Tibial nerve (tissue), 4 donors: Measurements from ENCODE around the gene TTC33. TPM values are rescaled to one million over a fixed set of nuclear protein-coding genes. Genes with fewer than 3 reads are reported as not detected.
"Not testable (repeated sequence)": the region's sequence is repeated elsewhere in the genome, so short reads cannot be mapped to it uniquely, and the experiment has no call there.

Source experiments
- DNase-seq, 2 donors: peaks; one replicate each; pipeline ENCODE4 v3.0.0-alpha.2; 2019; ENCODE audit warnings: low spot score in 2 of 2
- H3K27ac ChIP-seq, 4 donors: fragments of 200-600 bp; sonication (generic) in 3 of 4; one replicate each; pipeline ENCODE4 v1.5.1; 2017 to 2019; ENCODE audit warnings: mild to moderate bottlenecking in 1 of 4
- H3K27me3 ChIP-seq, 2 donors: fragments of 200-600 bp; sonication (generic) in 1 of 2; one replicate each; pipeline versions ENCODE4 v1.5.1 to v1.6.0; 2017 to 2019
- H3K36me3 ChIP-seq, 3 donors: fragments of 200-600 bp; sonication (generic); one replicate each; pipeline ENCODE4 v1.5.1; 2018 to 2019
- H3K4me1 ChIP-seq, 4 donors: fragments of 200-600 bp; sonication (generic) in 3 of 4; one replicate each; pipeline ENCODE4 v1.5.1; 2017 to 2019
- H3K4me3 ChIP-seq, 4 donors: fragments of 200-600 bp; sonication (generic) in 3 of 4; one replicate each; pipeline ENCODE4 v1.5.1; 2017 to 2019; ENCODE audit warnings: mild to moderate bottlenecking in 1 of 4, moderate library complexity in 1 of 4
- H3K9me3 ChIP-seq, 4 donors: fragments of 200-600 bp; sonication (generic) in 3 of 4; one replicate each; pipeline ENCODE4 v1.5.1; 2017 to 2019
- EP300 ChIP-seq, 2 donors: sonication (generic); formaldehyde crosslinking; IDR thresholded peaks; one replicate each; pipeline ENCODE4 v1.6.1; 2017; ENCODE audit warnings: antibody characterized with exemption in 2 of 2, mild to moderate bottlenecking in 1 of 2
- POLR2A ChIP-seq, 2 donors: fragments of 450-650 bp; IDR thresholded peaks; one replicate each; pipeline ENCODE4 v1.6.1; 2017; ENCODE audit warnings: antibody characterized with exemption in 2 of 2, mild to moderate bottlenecking in 2 of 2, moderate library complexity in 2 of 2
- WGBS, 2 donors: methylation state at CpG; one replicate each; pipeline ENCODE4 v1.1.5; 2018; 5-methylcytosine and 5-hydroxymethylcytosine counted together
- total RNA-seq, 4 donors: library from RNA; depleted of rRNA; stranded (reverse); fragments of >200 nt; gene quantifications; one replicate each; pipeline ENCODE4 v1.1.0, GENCODE V29; 2016
- TF ChIP-seq, protein P1 (sequence below), 5 experiments: fragments of 200-600 bp in 3 of 5; fragments of 450-650 bp in 2 of 5; sonication (generic) in 3 of 5; IDR thresholded peaks; one replicate each; pipeline ENCODE4 v1.5.1; 2016 to 2019; ENCODE audit warnings: antibody characterized with exemption in 5 of 5, mild to moderate bottlenecking in 3 of 5, moderate library complexity in 2 of 5

Gene TTC33
- total RNA-seq, 4 donors from 2014 or later: 11.4 to 27.1 (median 19.9) TPM

DNA sequence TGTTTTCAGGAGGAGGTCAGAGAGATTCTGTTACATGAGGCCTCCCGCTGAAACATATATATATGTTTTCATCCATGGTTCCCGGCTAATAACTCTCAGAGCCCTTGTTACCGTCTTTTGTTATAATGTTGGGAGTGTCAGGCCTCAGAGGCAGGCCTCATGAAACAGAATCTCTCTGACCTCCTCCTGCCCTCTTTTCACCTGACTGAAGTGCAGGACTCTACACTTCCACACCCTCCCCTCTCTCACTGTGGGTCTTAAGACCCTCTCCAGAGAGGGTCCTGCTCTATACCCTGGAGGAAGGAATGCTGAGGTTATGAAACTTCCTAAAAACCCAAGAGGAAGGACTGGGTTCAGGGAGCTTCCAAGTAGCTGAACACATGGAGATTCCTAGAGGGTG, 104.6 kb downstream of the TTC33 start:
- no peak overlapping the region for H3K4me3 ChIP-seq
- H3K36me3 ChIP-seq: no peaks in the 10 kb centered on the region
- no peaks in the 10 kb centered on the region for H3K27me3 ChIP-seq
- H3K27ac ChIP-seq: no peak overlapping the region
- H3K9me3 ChIP-seq: no peaks in the 10 kb centered on the region
- 89 to 97% methylated on average over 3 of the region's 3 CpGs for WGBS, 2 donors
- DNase-seq: no peak
- TF ChIP-seq POLR2A (IDR thresholded peaks at IDR 0.05): no peak
- no peak for TF ChIP-seq EP300 (IDR thresholded peaks at IDR 0.05)
- TF ChIP-seq, protein P1, sequence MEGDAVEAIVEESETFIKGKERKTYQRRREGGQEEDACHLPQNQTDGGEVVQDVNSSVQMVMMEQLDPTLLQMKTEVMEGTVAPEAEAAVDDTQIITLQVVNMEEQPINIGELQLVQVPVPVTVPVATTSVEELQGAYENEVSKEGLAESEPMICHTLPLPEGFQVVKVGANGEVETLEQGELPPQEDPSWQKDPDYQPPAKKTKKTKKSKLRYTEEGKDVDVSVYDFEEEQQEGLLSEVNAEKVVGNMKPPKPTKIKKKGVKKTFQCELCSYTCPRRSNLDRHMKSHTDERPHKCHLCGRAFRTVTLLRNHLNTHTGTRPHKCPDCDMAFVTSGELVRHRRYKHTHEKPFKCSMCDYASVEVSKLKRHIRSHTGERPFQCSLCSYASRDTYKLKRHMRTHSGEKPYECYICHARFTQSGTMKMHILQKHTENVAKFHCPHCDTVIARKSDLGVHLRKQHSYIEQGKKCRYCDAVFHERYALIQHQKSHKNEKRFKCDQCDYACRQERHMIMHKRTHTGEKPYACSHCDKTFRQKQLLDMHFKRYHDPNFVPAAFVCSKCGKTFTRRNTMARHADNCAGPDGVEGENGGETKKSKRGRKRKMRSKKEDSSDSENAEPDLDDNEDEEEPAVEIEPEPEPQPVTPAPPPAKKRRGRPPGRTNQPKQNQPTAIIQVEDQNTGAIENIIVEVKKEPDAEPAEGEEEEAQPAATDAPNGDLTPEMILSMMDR (IDR thresholded peaks at IDR 0.05): no peak
- no peaks in the 10 kb centered on the region for H3K4me1 ChIP-seq

DNA sequence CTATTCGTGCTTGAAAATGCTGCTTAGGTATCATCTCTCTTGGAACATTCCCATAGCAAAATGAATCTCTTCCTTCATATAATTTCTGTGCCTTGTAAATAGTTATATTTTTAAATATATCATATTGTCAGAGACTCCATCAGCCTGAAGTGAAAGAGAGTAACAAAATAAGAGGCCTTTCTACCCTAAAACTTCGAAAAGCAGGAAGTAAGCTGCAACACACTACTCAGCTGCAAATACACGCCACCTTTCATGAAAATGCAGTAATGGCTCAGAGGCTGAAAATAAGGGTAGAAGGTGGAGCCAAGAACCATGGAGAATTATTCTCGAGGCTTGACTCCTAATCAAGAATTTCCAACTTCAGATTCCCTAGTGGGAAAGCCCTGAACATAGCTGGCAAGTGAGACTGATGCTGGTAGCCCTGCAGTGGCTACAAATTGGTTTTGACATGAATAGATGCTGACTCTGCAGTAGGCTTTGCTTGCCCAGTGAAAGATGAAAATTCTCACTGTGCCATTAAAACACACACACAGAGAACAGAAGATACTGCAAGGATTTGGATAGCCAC, 106.2 kb downstream of the TTC33 start:
- 72 to 77% methylated on average over 4 of the region's 4 CpGs for WGBS, 2 donors
- no peak for DNase-seq
- H3K4me1 ChIP-seq: no peaks in the 10 kb centered on the region
- H3K9me3 ChIP-seq: no peaks in the 10 kb centered on the region
- no peaks in the 10 kb centered on the region for H3K27me3 ChIP-seq
- TF ChIP-seq, protein P1 (IDR thresholded peaks at IDR 0.05): no peak
- no peak for TF ChIP-seq EP300 (IDR thresholded peaks at IDR 0.05)
- no peak for TF ChIP-seq POLR2A (IDR thresholded peaks at IDR 0.05)
- no peak overlapping the region for H3K4me3 ChIP-seq
- no peaks in the 10 kb centered on the region for H3K36me3 ChIP-seq
- H3K27ac ChIP-seq: no peak overlapping the region

DNA sequence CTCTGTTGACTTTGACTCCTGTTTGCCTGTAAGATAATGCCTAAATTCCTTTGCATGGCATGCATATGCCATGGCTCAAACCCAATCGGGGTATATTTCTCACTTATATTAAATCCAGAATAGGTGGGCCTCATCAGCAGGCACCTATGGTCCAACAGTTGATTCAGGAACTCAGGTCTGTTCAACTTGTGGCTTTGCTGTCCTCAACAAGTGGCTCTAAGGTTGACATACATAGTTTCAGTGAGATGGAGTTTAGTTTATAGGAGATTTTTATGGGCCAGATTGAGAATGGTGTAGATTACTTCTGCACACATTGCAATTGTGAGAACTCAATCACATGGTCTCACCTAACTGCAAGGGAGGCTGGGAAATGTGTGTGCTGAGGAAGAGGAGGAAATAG, 107.6 kb downstream of the TTC33 start:
- Histone ChIP-seq H3K27ac (no peak overlapping the region), H3K36me3 (no peaks in the 10 kb centered on the region), H3K4me3 (no peak overlapping the region), H3K27me3 (no peaks in the 10 kb centered on the region), H3K9me3 (no peaks in the 10 kb centered on the region), H3K4me1 (no peaks in the 10 kb centered on the region)
- DNase-seq: no peak
- TF ChIP-seq, protein P1 (IDR thresholded peaks at IDR 0.05): no peak
- TF ChIP-seq EP300 (IDR thresholded peaks at IDR 0.05) (no peak), POLR2A (IDR thresholded peaks at IDR 0.05) (no peak)
- 86 to 88% methylated on average over 1 of the region's 1 CpG for WGBS, 2 donors

DNA sequence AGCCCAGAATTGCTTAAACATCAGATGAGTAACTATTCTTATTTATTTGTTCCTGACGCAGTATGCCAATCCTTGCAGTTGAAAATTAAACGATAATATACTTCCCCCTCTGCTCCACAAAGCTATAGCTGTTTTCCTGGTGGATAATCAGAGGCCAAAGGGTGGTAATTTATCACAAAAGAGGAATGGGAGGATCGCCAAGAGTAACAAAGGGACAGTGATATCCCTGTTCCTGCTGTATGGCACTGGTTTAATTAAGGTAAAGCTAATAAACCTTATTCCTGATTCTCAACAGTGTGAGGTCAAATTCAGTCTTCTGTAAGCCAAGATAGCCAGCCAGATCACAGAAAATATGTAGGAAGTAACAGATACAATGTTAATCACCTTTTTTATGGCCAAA, 109.5 kb downstream of the TTC33 start:
- no peaks in the 10 kb centered on the region for H3K36me3 ChIP-seq
- TF ChIP-seq, protein P1 (IDR thresholded peaks at IDR 0.05): no peak
- TF ChIP-seq EP300 (IDR thresholded peaks at IDR 0.05) (no peak), POLR2A (IDR thresholded peaks at IDR 0.05) (no peak)
- H3K4me1 ChIP-seq: no peaks in the 10 kb centered on the region
- 35 to 41% methylated on average over 3 of the region's 3 CpGs for WGBS, 2 donors
- no peaks in the 10 kb centered on the region for H3K27me3 ChIP-seq
- H3K4me3 ChIP-seq: no peak overlapping the region
- no peak for DNase-seq
- H3K27ac ChIP-seq: no peak overlapping the region
- peaks cover 0 to 7% (median 0%) of the 10 kb centered on the region in 4 donors for H3K9me3 ChIP-seq

DNA sequence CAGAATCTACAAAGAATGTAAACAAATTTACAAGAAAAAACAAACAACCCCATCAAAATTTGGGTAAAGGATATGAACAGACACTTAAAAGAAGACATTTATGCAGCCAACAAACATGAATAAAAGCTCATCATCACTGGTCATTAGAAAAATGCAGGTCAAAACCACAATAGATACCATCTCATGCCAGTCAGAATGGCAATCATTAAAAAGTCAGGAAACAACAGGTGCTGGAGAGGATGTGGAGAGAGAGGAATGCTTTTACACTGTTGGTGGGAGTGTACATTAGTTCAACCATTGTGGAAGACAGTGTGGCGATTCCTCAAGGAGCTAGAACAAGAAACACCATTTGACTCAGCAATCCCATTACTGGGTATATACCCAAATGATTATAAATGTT, 116.2 kb downstream of the TTC33 start:
- not testable (repeated sequence) for H3K36me3 ChIP-seq, H3K27ac ChIP-seq, H3K27me3 ChIP-seq, H3K4me3 ChIP-seq, H3K4me1 ChIP-seq, DNase-seq
- peaks cover 0 to 56% (median 5%) of the 10 kb centered on the region in 4 donors for H3K9me3 ChIP-seq
- WGBS, 2 donors: 88 to 90% methylated on average over 1 of the region's 1 CpG

DNA sequence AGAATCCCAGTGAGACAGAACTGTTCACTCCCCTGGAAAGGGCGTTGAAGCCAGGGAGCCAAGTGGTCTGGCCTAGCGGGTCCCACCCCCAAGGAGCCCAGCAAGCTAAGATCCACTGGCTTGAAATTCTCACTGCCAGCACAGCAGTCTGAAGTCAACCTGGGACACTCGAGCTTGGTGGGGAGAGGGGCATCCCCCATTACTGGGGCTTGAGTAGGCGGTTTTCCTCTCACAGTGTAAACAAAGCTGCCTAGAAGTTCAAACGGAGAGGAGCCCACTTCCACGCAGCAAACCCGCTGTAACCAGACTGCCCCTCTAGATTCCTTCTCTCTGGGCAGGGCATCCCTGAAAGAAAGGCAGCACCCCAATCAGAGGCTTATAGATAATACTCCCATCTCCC, 121.2 kb downstream of the TTC33 start:
- TF ChIP-seq, protein P1 (IDR thresholded peaks at IDR 0.05): no peak
- TF ChIP-seq EP300 (IDR thresholded peaks at IDR 0.05) (no peak), POLR2A (IDR thresholded peaks at IDR 0.05) (no peak)
- Histone ChIP-seq H3K27ac (no peak overlapping the region), H3K4me1 (no peaks in the 10 kb centered on the region), H3K9me3 (peaks cover 0 to 47% (median 5%) of the 10 kb centered on the region in 4 donors), H3K4me3 (no peak overlapping the region), H3K27me3 (no peaks in the 10 kb centered on the region), H3K36me3 (no peaks in the 10 kb centered on the region)
- no peak for DNase-seq
- WGBS, 2 donors: 76 to 79% methylated on average over 7 of the region's 7 CpGs
